ENCODE data around the gene SAMD4B. TPM values are rescaled to one million over a fixed set of nuclear protein-coding genes. Genes with fewer than 3 reads are reported as not detected.

The SAMD4B gene
- total and polyA plus RNA-seq, 5 experiments from 2014 or later = 5.4 to 55.2 (median 12.3) TPM

GRCh38 chr19:39416152-39417120 lies 74.2 kb downstream of the SAMD4B start:
- DNase-seq = no peak
- ATAC-seq = no peak
- peaks cover 0 to 24% (median 5%) of the 10 kb centered on the region in 3 donors for H3K36me3 Mint-ChIP-seq
- peaks cover 0 to 5% (median 0%) of the 10 kb centered on the region in 9 donors for H3K9me3 Mint-ChIP-seq
- H3K4me1 Mint-ChIP-seq = peaks cover 20 to 32% (median 23%) of the 10 kb centered on the region in 4 donors
- POLR2A ChIA-PET = interaction anchor here (1.0 to 7.2 kb wide), 5 partner anchors 10 to 18 kb away, joined by 3 to 91 read pairs (median 4); partner anchors contain the start of genes RPS16 and ZFP36
- peaks cover 0 to 4% (median 0%) of the 10 kb centered on the region in 5 donors for H3K27me3 Mint-ChIP-seq
- no peak overlapping the region for H3K4me3 Mint-ChIP-seq
- H3K27ac Mint-ChIP-seq = peak overlapping the region in 5 of 10 donors; percentile 2 to 66 (median 46)

GRCh38 chr19:39417463-39418181 lies 75.4 kb downstream of the SAMD4B start:
- peak overlapping the region in 2 of 10 donors; percentile 74 to 81 for H3K27ac Mint-ChIP-seq
- POLR2A ChIA-PET = interaction anchor here (0.8 to 7.2 kb wide), 5 partner anchors 11 to 82 kb away, joined by 3 to 91 read pairs (median 5); partner anchors contain the start of genes GMFG, RPS16 and ZFP36
- H3K36me3 Mint-ChIP-seq = peaks cover 0 to 34% (median 4%) of the 10 kb centered on the region in 3 donors
- H3K9me3 Mint-ChIP-seq = no peaks in the 10 kb centered on the region
- ATAC-seq (no peak), DNase-seq (no peak)
- H3K27me3 Mint-ChIP-seq = no peaks in the 10 kb centered on the region
- peaks cover 12 to 22% (median 15%) of the 10 kb centered on the region in 4 donors for H3K4me1 Mint-ChIP-seq
- H3K4me3 Mint-ChIP-seq = peak overlapping the region in 2 of 10 donors; percentile 29 to 67

GRCh38 chr19:39419003-39419402 lies 76.8 kb downstream of the SAMD4B start:
- Mint-ChIP-seq H3K27ac (peak overlapping the region in 2 of 10 donors; percentile 13 to 47), H3K27me3 (no peaks in the 10 kb centered on the region), H3K36me3 (peaks cover 0 to 39% (median 4%) of the 10 kb centered on the region in 3 donors), H3K4me1 (peaks cover 7 to 17% (median 10%) of the 10 kb centered on the region in 4 donors), H3K4me3 (no peak overlapping the region), H3K9me3 (no peaks in the 10 kb centered on the region)
- no peak for DNase-seq
- no peak for ATAC-seq
- POLR2A ChIA-PET = interaction anchor here (0.6 to 1.9 kb wide), 2 partner anchors 10 to 17 kb away, joined by 3 to 8 read pairs; partner anchors contain the start of gene RPS16

- H3K4me1 Mint-ChIP-seq = peaks cover 0 to 9% (median under 1%) of the 10 kb centered on the region in 4 donors
- H3K9me3 Mint-ChIP-seq = no peaks in the 10 kb centered on the region
- no peaks in the 10 kb centered on the region for H3K27me3 Mint-ChIP-seq
- peaks cover 0 to 42% (median 4%) of the 10 kb centered on the region in 3 donors for H3K36me3 Mint-ChIP-seq
- ATAC-seq = no peak
- POLR2A ChIA-PET = interaction anchor here (2.2 to 2.4 kb wide), 3 partner anchors 13 to 29 kb away, joined by 7 to 10 read pairs (median 8); partner anchors contain the start of genes MED29, PAF1 and RPS16
- H3K27ac Mint-ChIP-seq = peak overlapping the region in 2 of 10 donors; percentile 34 to 38
- H3K4me3 Mint-ChIP-seq = no peak overlapping the region
- DNase-seq = no peak
These were observed 78.5 kb downstream of the SAMD4B start for GRCh38 chr19:39420769-39421168.

- ATAC-seq (no peak), DNase-seq (no peak)
- H3K27ac Mint-ChIP-seq = peak overlapping the region in 1 of 10 donors; percentile 29
- peaks cover 0 to 42% (median 4%) of the 10 kb centered on the region in 3 donors for H3K36me3 Mint-ChIP-seq
- no peaks in the 10 kb centered on the region for H3K9me3 Mint-ChIP-seq
- no peaks in the 10 kb centered on the region for H3K27me3 Mint-ChIP-seq
- peaks cover 0 to 11% (median 0%) of the 10 kb centered on the region in 4 donors for H3K4me1 Mint-ChIP-seq
- POLR2A ChIA-PET = interaction anchor here (0.9 to 2.4 kb wide), 4 partner anchors 13 to 31 kb away, joined by 3 to 10 read pairs (median 6); partner anchors contain the start of genes MED29, PAF1 and RPS16
- H3K4me3 Mint-ChIP-seq = no peak overlapping the region
These were observed 79.8 kb downstream of the SAMD4B start for GRCh38 chr19:39422020-39422419.

GRCh38 chr19:39423258-39424086 lies 81.3 kb downstream of the SAMD4B start:
- Mint-ChIP-seq H3K4me1 (peaks cover 0 to 10% (median 0%) of the 10 kb centered on the region in 4 donors), H3K27me3 (no peaks in the 10 kb centered on the region), H3K27ac (peak overlapping the region in 2 of 10 donors; percentile 22 to 79), H3K36me3 (peaks cover 0 to 33% (median 4%) of the 10 kb centered on the region in 3 donors), H3K4me3 (no peak overlapping the region), H3K9me3 (no peaks in the 10 kb centered on the region)
- POLR2A ChIA-PET = interaction anchor here (0.8 to 2.8 kb wide), 4 partner anchors 10 to 81 kb away, joined by 3 to 15 read pairs (median 4); partner anchors contain the start of genes RPS16 and SAMD4B
- no peak for DNase-seq
- no peak for ATAC-seq

- Mint-ChIP-seq H3K36me3 (peaks cover 0 to 26% (median 1%) of the 10 kb centered on the region in 3 donors), H3K27me3 (no peaks in the 10 kb centered on the region), H3K4me1 (peaks cover 0 to 10% (median 0%) of the 10 kb centered on the region in 4 donors), H3K27ac (peak overlapping the region in 1 of 10 donors; percentile 56), H3K9me3 (no peaks in the 10 kb centered on the region), H3K4me3 (no peak overlapping the region)
- ATAC-seq (no peak), DNase-seq (no peak)
- POLR2A ChIA-PET = interaction anchor here (2.8 kb wide), 1 partner anchor 11 kb away, joined by 15 read pairs; the partner anchor contains the start of gene RPS16
These were observed 82.7 kb downstream of the SAMD4B start for GRCh38 chr19:39424934-39425333.

GRCh38 chr19:39425744-39426143 lies 83.5 kb downstream of the SAMD4B start:
- no peaks in the 10 kb centered on the region for H3K27me3 Mint-ChIP-seq
- ATAC-seq (no peak), DNase-seq (no peak)
- H3K9me3 Mint-ChIP-seq = no peaks in the 10 kb centered on the region
- H3K4me1 Mint-ChIP-seq = peaks cover 0 to 10% (median 5%) of the 10 kb centered on the region in 4 donors
- peak overlapping the region in 5 of 10 donors; percentile 15 to 89 (median 56) for H3K27ac Mint-ChIP-seq
- POLR2A ChIA-PET = interaction anchor here (2.8 kb wide), 1 partner anchor 10 kb away, joined by 15 read pairs; the partner anchor contains the start of gene RPS16
- H3K4me3 Mint-ChIP-seq = no peak overlapping the region
- peaks cover 0 to 25% (median 1%) of the 10 kb centered on the region in 3 donors for H3K36me3 Mint-ChIP-seq

GRCh38 chr19:39426170-39426569 lies 83.9 kb downstream of the SAMD4B start:
- Mint-ChIP-seq H3K4me3 (no peak overlapping the region), H3K27ac (peak overlapping the region in 6 of 10 donors; percentile 15 to 73 (median 52)), H3K36me3 (peaks cover 0 to 28% (median 1%) of the 10 kb centered on the region in 3 donors)

GRCh38 chr19:39427707-39428106 lies 85.5 kb downstream of the SAMD4B start:
- Mint-ChIP-seq H3K27ac (no peak overlapping the region), H3K36me3 (peaks cover 0 to 24% (median 3%) of the 10 kb centered on the region in 3 donors), H3K9me3 (no peaks in the 10 kb centered on the region), H3K4me1 (peaks cover 0 to 13% (median 10%) of the 10 kb centered on the region in 4 donors), H3K4me3 (no peak overlapping the region), H3K27me3 (no peaks in the 10 kb centered on the region)
- DNase-seq = no peak
- ATAC-seq = no peak
- POLR2A ChIA-PET = interaction anchor here (0.5 to 1.6 kb wide), 3 partner anchors 8 to 94 kb away, joined by 3 to 12 read pairs (median 6); partner anchors contain the start of gene RPS16

More at GRCh38 chr19:39426170-39426569, 83.9 kb downstream of the SAMD4B start:
- POLR2A ChIA-PET = interaction anchor here (0.6 to 2.8 kb wide), 5 partner anchors 9 to 1379 kb away, joined by 3 to 15 read pairs (median 3); partner anchors contain the start of gene RPS16
- ATAC-seq = no peak
- H3K27me3 Mint-ChIP-seq = no peaks in the 10 kb centered on the region
- no peak for DNase-seq
- no peaks in the 10 kb centered on the region for H3K9me3 Mint-ChIP-seq
- H3K4me1 Mint-ChIP-seq = peaks cover 0 to 10% (median 8%) of the 10 kb centered on the region in 4 donors

Measured in naive thymus-derived CD8-positive, alpha-beta T cell (primary cell).